HG02981 (cell line): Measurements from ENCODE around the gene CMTM1.
A peak's percentile ranks its signal among the peaks of the same experiment; 100 is the strongest.
"Not testable (repeated sequence)": the region's sequence is repeated elsewhere in the genome, so short reads cannot be mapped to it uniquely, and the experiment has no call there.

ENCODE experiments used
- ATAC-seq: cut with Tn5 transposase; IDR thresholded peaks from one replicate; pipeline ENCODE4 v1.9.1; 2021; ENCODE audit warnings: mild to moderate bottlenecking, moderate library complexity; ENCODE audit not compliant: unreplicated experiment

The CMTM1 gene

GRCh38 chr16:66588981-66589713 is 22.9 kb downstream of the CMTM1 start:
- peak; percentile 61 for ATAC-seq

GRCh38 chr16:66590322-66590721 is 24.1 kb downstream of the CMTM1 start:
- no peak for ATAC-seq

GRCh38 chr16:66591018-66591417 is 24.8 kb downstream of the CMTM1 start:
- no peak for ATAC-seq

GRCh38 chr16:66592241-66592640 is 26.0 kb downstream of the CMTM1 start:
- ATAC-seq = no peak

- ATAC-seq = no peak
Observed at GRCh38 chr16:66592814-66593213, 26.6 kb downstream of the CMTM1 start.

GRCh38 chr16:66594739-66595138 is 28.5 kb downstream of the CMTM1 start:
- ATAC-seq = no peak

- not testable (repeated sequence) for ATAC-seq
Observed at GRCh38 chr16:66596559-66596958, 30.3 kb downstream of the CMTM1 start.

- no peak for ATAC-seq
Observed at GRCh38 chr16:66596986-66597848, 31.0 kb downstream of the CMTM1 start.

GRCh38 chr16:66598111-66598510 is 31.9 kb downstream of the CMTM1 start:
- ATAC-seq = no peak

GRCh38 chr16:66599726-66600125 is 33.5 kb downstream of the CMTM1 start:
- no peak for ATAC-seq

- no peak for ATAC-seq
Observed at GRCh38 chr16:66600477-66600876, 34.2 kb downstream of the CMTM1 start.

GRCh38 chr16:66601471-66601870 is 35.2 kb downstream of the CMTM1 start:
- ATAC-seq = no peak

- no peak for ATAC-seq
Observed at GRCh38 chr16:66603537-66604375, 37.5 kb downstream of the CMTM1 start.

- peak; percentile 45 for ATAC-seq
Observed at GRCh38 chr16:66604376-66605176, 38.3 kb downstream of the CMTM1 start, which contains the start of gene CMTM3. TSS of gene CMTM3 (plus strand) at chr16:66604704. CDS start at chr16:66604806, 102 bp downstream.

GRCh38 chr16:66605177-66605978 is 39.1 kb downstream of the CMTM1 start:
- peak; percentile 0 for ATAC-seq

GRCh38 chr16:66605979-66606751 is 39.9 kb downstream of the CMTM1 start:
- ATAC-seq = peak; percentile 55

GRCh38 chr16:66608241-66609138 is 42.3 kb downstream of the CMTM1 start:
- no peak for ATAC-seq

GRCh38 chr16:66609139-66609510 is 42.9 kb downstream of the CMTM1 start:
- no peak for ATAC-seq
